Measurements from ENCODE around the gene OR5D16. TPM values are rescaled to one million over a fixed set of nuclear protein-coding genes. Genes with fewer than 3 reads are reported as not detected.

The OR5D16 gene
- total RNA-seq: not detected

GRCh38 chr11:55838452-55838851 lies at the start of gene OR5D16:
OR5D16 (plus strand) TSS chr11:55838752; CDS start chr11:55838752, 0 bp downstream.
- no peak for ATAC-seq
- no peaks in the 10 kb centered on the region for H3K9me3 ChIP-seq
- H3K36me3 ChIP-seq: no peaks in the 10 kb centered on the region
- H3K4me1 ChIP-seq: no peaks in the 10 kb centered on the region
- H3K27ac ChIP-seq: no peak within 1 kb of the TSS
- WGBS, 2 donors (ENCODE audit: low coverage in 1 of 2): 8 to 21% methylated on average over 2 to 3 of the region's 3 CpGs
- no peak within 1 kb of the TSS for H3K4me3 ChIP-seq
- TF ChIP-seq, protein P1, sequence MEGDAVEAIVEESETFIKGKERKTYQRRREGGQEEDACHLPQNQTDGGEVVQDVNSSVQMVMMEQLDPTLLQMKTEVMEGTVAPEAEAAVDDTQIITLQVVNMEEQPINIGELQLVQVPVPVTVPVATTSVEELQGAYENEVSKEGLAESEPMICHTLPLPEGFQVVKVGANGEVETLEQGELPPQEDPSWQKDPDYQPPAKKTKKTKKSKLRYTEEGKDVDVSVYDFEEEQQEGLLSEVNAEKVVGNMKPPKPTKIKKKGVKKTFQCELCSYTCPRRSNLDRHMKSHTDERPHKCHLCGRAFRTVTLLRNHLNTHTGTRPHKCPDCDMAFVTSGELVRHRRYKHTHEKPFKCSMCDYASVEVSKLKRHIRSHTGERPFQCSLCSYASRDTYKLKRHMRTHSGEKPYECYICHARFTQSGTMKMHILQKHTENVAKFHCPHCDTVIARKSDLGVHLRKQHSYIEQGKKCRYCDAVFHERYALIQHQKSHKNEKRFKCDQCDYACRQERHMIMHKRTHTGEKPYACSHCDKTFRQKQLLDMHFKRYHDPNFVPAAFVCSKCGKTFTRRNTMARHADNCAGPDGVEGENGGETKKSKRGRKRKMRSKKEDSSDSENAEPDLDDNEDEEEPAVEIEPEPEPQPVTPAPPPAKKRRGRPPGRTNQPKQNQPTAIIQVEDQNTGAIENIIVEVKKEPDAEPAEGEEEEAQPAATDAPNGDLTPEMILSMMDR (IDR thresholded peaks at IDR 0.05): no peak
- no peak for TF ChIP-seq POLR2A (IDR thresholded peaks at IDR 0.05)
- no peak for TF ChIP-seq POLR2AphosphoS5 (IDR thresholded peaks at IDR 0.05)
- no peak for TF ChIP-seq EP300 (IDR thresholded peaks at IDR 0.05)
- no peaks in the 10 kb centered on the region for H3K27me3 ChIP-seq

- Histone ChIP-seq H3K4me1 (no peaks in the 10 kb centered on the region), H3K36me3 (no peaks in the 10 kb centered on the region), H3K27me3 (no peaks in the 10 kb centered on the region), H3K9me3 (no peaks in the 10 kb centered on the region), H3K4me3 (no peak overlapping the region), H3K27ac (no peak overlapping the region)
- 75 to 80% methylated on average over 1 of the region's 1 CpG for WGBS, 2 donors (ENCODE audit: low coverage in 1 of 2)
- TF ChIP-seq, protein P1 (IDR thresholded peaks at IDR 0.05): no peak
- TF ChIP-seq POLR2A (IDR thresholded peaks at IDR 0.05) (no peak), POLR2AphosphoS5 (IDR thresholded peaks at IDR 0.05) (no peak), EP300 (IDR thresholded peaks at IDR 0.05) (no peak)
- ATAC-seq: no peak
These were observed 46.9 kb upstream of the OR5D16 start for GRCh38 chr11:55791606-55792005.

DNA sequence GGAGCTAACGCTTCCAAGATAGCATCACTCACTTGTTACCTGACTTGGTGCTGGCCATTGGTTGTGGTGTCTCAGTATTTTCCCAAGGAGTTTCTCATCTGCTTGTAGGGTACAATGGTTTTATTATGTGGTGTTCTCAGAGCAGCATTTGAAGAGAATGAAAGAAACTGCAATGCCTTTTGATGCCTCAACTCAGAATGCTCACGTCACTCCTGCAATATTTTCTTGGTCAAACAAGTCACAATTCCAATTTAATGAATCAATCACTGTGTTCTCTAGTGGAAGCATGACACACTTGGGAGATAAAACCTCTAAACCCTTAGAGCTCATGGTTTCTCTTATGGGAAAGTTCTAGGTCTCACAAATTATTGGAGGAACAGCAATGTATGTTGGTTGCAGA lies 45.2 kb upstream of the OR5D16 start:
- ATAC-seq: no peak
- Histone ChIP-seq H3K27ac (no peak overlapping the region), H3K9me3 (no peaks in the 10 kb centered on the region), H3K27me3 (no peaks in the 10 kb centered on the region), H3K36me3 (no peaks in the 10 kb centered on the region), H3K4me3 (no peak overlapping the region), H3K4me1 (no peaks in the 10 kb centered on the region)
- 40 to 67% methylated on average over 2 of the region's 2 CpGs for WGBS, 2 donors (ENCODE audit: low coverage in 1 of 2)
- TF ChIP-seq POLR2A (IDR thresholded peaks at IDR 0.05) (no peak), EP300 (IDR thresholded peaks at IDR 0.05) (no peak), POLR2AphosphoS5 (IDR thresholded peaks at IDR 0.05) (no peak)
- TF ChIP-seq, protein P1 (IDR thresholded peaks at IDR 0.05): no peak

DNA sequence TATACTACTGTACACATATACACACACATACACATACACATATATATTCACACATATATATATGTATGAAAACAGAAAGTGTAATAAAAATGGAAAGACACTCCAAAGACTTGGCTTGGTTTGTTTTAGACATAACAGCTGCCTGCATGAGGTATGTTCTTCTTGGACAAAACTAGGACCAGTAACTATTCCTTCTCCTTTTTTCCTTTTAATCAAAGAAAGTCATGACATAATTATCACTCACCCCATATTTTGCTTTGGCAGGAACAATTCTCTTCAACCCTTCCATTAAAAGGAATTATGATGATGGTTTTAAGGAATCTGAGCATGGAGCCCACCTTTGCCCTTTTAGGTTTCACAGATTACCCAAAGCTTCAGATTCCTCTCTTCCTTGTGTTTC lies 43.3 kb upstream of the OR5D16 start, which contains the start of gene OR5D14:
Gene OR5D14, plus strand, starts transcription at position 301 of the 400 bp plus-strand sequence. Its CDS starts 0 bp downstream, at position 301.
- H3K27ac ChIP-seq: no peak within 1 kb of the TSS
- no peak within 1 kb of the TSS for H3K4me3 ChIP-seq
- H3K27me3 ChIP-seq: no peaks in the 10 kb centered on the region
- no peak for ATAC-seq
- H3K9me3 ChIP-seq: no peaks in the 10 kb centered on the region
- no peaks in the 10 kb centered on the region for H3K36me3 ChIP-seq
- no peaks in the 10 kb centered on the region for H3K4me1 ChIP-seq
- TF ChIP-seq POLR2A (IDR thresholded peaks at IDR 0.05): no peak
- TF ChIP-seq, protein P1 (IDR thresholded peaks at IDR 0.05): no peak
- TF ChIP-seq POLR2AphosphoS5 (IDR thresholded peaks at IDR 0.05): no peak
- TF ChIP-seq EP300 (IDR thresholded peaks at IDR 0.05): no peak

DNA sequence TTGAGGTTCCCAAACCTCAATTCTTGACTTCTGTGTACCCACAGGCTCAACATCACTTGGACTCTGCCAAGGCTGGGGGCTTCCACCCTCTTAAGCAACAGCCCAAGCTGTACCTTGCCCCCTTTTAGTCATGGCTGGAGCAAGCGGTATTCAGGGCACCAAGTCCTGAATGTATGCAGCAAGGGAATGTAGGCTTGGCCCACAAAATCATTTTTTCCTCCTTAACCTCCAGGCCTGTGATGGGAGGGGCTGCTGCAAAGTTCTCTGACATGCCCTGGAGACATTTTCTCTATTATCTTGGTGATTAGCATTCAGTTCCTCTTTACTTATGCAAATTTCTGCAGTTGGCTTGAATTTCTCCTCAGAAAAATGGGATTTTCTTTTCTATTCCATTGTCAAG lies 32.3 kb upstream of the OR5D16 start:
- TF ChIP-seq EP300 (IDR thresholded peaks at IDR 0.05) (no peak), POLR2A (IDR thresholded peaks at IDR 0.05) (no peak), POLR2AphosphoS5 (IDR thresholded peaks at IDR 0.05) (no peak)
- TF ChIP-seq, protein P1 (IDR thresholded peaks at IDR 0.05): no peak
- Histone ChIP-seq H3K4me3 (no peak overlapping the region), H3K27ac (no peak overlapping the region), H3K27me3 (no peaks in the 10 kb centered on the region), H3K36me3 (no peaks in the 10 kb centered on the region), H3K4me1 (no peaks in the 10 kb centered on the region), H3K9me3 (peaks cover 0 to 10% (median 0%) of the 10 kb centered on the region in 3 donors)
- ATAC-seq: no peak
- WGBS, 2 donors (ENCODE audit: low coverage in 1 of 2): 80% methylated on average over 1 of the region's 1 CpG; no CpG with 5 or more reads in 1 of the 2 donors

Data from gastroesophageal sphincter (tissue), 4 donors.